ENCODE measurements around the gene MAB21L4.

GRCh38 chr2:240873098-240873788 lies 22.7 kb downstream of the MAB21L4 start:
- TF ChIP-seq, protein P1, sequence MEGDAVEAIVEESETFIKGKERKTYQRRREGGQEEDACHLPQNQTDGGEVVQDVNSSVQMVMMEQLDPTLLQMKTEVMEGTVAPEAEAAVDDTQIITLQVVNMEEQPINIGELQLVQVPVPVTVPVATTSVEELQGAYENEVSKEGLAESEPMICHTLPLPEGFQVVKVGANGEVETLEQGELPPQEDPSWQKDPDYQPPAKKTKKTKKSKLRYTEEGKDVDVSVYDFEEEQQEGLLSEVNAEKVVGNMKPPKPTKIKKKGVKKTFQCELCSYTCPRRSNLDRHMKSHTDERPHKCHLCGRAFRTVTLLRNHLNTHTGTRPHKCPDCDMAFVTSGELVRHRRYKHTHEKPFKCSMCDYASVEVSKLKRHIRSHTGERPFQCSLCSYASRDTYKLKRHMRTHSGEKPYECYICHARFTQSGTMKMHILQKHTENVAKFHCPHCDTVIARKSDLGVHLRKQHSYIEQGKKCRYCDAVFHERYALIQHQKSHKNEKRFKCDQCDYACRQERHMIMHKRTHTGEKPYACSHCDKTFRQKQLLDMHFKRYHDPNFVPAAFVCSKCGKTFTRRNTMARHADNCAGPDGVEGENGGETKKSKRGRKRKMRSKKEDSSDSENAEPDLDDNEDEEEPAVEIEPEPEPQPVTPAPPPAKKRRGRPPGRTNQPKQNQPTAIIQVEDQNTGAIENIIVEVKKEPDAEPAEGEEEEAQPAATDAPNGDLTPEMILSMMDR (IDR thresholded peaks at IDR 0.05; ENCODE audit: extremely low read depth in 1 of 2, insufficient read depth in 1 of 2, low read depth in 1 of 2, low read length in 2 of 2), result no peak
- TF ChIP-seq POLR2A (IDR thresholded peaks at IDR 0.05; ENCODE audit: low read depth, low read length) (no peak), EZH2 (IDR thresholded peaks at IDR 0.05; ENCODE audit: borderline replicate concordance, low read depth, low read length, severe bottlenecking) (no peak), POLR2AphosphoS5 (IDR thresholded peaks at IDR 0.05; ENCODE audit: insufficient read depth, low read depth, low read length) (no peak)
- TF ChIP-seq, protein P2, sequence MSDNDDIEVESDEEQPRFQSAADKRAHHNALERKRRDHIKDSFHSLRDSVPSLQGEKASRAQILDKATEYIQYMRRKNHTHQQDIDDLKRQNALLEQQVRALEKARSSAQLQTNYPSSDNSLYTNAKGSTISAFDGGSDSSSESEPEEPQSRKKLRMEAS (IDR thresholded peaks at IDR 0.05; ENCODE audit: insufficient read depth, insufficient read length), result no peak

All from endothelial cell of umbilical vein (primary cell).